Spleen (tissue), 7 donors: ENCODE measurements around the gene PRKCB.

Source experiments
- CTCF ChIP-seq, 11 experiments: fragments of 200-600 bp in 7 of 11; fragments of 450-650 bp in 4 of 11; sonication (generic) in 4 of 11; IDR thresholded peaks in 8 of 11; conservative IDR thresholded peaks in 3 of 11; 1 replicate in 7 of 11; 2 replicates in 4 of 11; pipeline versions ENCODE4 v1.4.0 to v1.8.0; 2016 to 2021; ENCODE audit warnings: antibody characterized with exemption in 11 of 11, inconsistent platforms in 4 of 11, mild to moderate bottlenecking in 1 of 11
- POLR2A ChIP-seq, 3 donors: fragments of 450-650 bp; IDR thresholded peaks; one replicate each; pipeline ENCODE4 v1.5.1; 2017; ENCODE audit warnings: antibody characterized with exemption in 3 of 3, mild to moderate bottlenecking in 1 of 3
- POLR2AphosphoS5 ChIP-seq, 3 donors: sonication (generic); formaldehyde crosslinking; IDR thresholded peaks; one replicate each; pipeline ENCODE4 v1.5.1; 2017; ENCODE audit warnings: antibody characterized with exemption in 3 of 3
- donor health status: DM: no; HTN: no; CAD: no; lungs with moderate emphysema.
- donor health status: DM: no; HTN: no; CAD: no.
- donor health status: DM: no; HTN: no; CAD: no.

- TF ChIP-seq POLR2A (IDR thresholded peaks at IDR 0.05): no peak
- TF ChIP-seq CTCF (IDR thresholded peaks at IDR 0.05 in 8 of 11, conservative IDR thresholded peaks at IDR 0.05 in 3 of 11): no peak
- TF ChIP-seq POLR2AphosphoS5 (IDR thresholded peaks at IDR 0.05): no peak
Measured at GRCh38 chr16:24094660-24095059, 258.9 kb downstream of the PRKCB start.
